Large intestine (tissue), 3 donors: ENCODE measurements around the gene MCM3AP. TPM values are rescaled to one million over a fixed set of nuclear protein-coding genes. Genes with fewer than 3 reads are reported as not detected.

Source experiments
- DNase-seq, 2 donors: peaks; one replicate each; pipeline versions ENCODE4 v3.0.0 to v3.0.0-alpha.2; 2013
- H3K27ac ChIP-seq: one replicate; pipeline ENCODE4 v1.5.1; 2013; ENCODE audit warnings: low read length
- H3K27me3 ChIP-seq: 2 replicates; pipeline ENCODE4 v1.6.1; 2013; ENCODE audit warnings: low read length; ENCODE audit not compliant: control insufficient read depth, insufficient read depth
- H3K36me3 ChIP-seq: 2 replicates; pipeline ENCODE4 v1.6.1; 2013; ENCODE audit warnings: low read length; ENCODE audit not compliant: control insufficient read depth, insufficient read depth
- H3K4me1 ChIP-seq: one replicate; pipeline ENCODE4 v1.6.1; 2013; ENCODE audit warnings: low read length; ENCODE audit not compliant: control insufficient read depth, insufficient read depth
- H3K4me3 ChIP-seq: one replicate; pipeline ENCODE4 v1.5.1; 2013; ENCODE audit warnings: low read length
- H3K9me3 ChIP-seq: one replicate; pipeline ENCODE4 v1.6.1; 2013; ENCODE audit warnings: mild to moderate bottlenecking, low read depth, low read length, moderate library complexity; ENCODE audit not compliant: control insufficient read depth
- WGBS: methylation state at CpG from one replicate; pipeline ENCODE4 v1.1.5; 2013; ENCODE audit warnings: low lambda C conversion rate; ENCODE audit not compliant: insufficient coverage; 5-methylcytosine and 5-hydroxymethylcytosine counted together
- polyA plus RNA-seq: library from polyadenylated mRNA; unstranded; fragments of 120-200 nt; gene quantifications from one replicate; pipeline ENCODE4 v1.2.1, GENCODE V29; 2013

MCM3AP gene
- polyA plus RNA-seq, 1 donor: 77.5 TPM

GRCh38 chr21:46185716-46186115 lies 99.7 kb downstream of the MCM3AP start:
- H3K4me3 ChIP-seq: no peak overlapping the region
- no peak for DNase-seq
- H3K27ac ChIP-seq: no peak overlapping the region
- no peaks in the 10 kb centered on the region for H3K4me1 ChIP-seq
- H3K27me3 ChIP-seq: no peaks in the 10 kb centered on the region
- H3K36me3 ChIP-seq: no peaks in the 10 kb centered on the region
- whole genome bisulfite sequencing: no CpG with 5 or more reads among the region's 7 CpGs
- peaks cover 3% of the 10 kb centered on the region for H3K9me3 ChIP-seq

Other genes starting within 250 kb of the MCM3AP start
- 201 TPM for gene COL6A2, start 187.5 kb downstream of the MCM3AP start, polyA plus RNA-seq
- 61.8 TPM for gene FTCD, start 130.0 kb downstream of the MCM3AP start, polyA plus RNA-seq
- gene SPATC1L, start 101.2 kb downstream of the MCM3AP start, polyA plus RNA-seq: 13.2 TPM
- gene LSS, start 56.8 kb downstream of the MCM3AP start, polyA plus RNA-seq: 33.3 TPM
- gene YBEY, start 731 bp upstream of the MCM3AP start, polyA plus RNA-seq: 22.1 TPM
- 8.7 TPM for gene C21orf58, start 38.3 kb upstream of the MCM3AP start, polyA plus RNA-seq
- gene PCNT, start 38.5 kb upstream of the MCM3AP start, polyA plus RNA-seq: 17.9 TPM
- 53.3 TPM for gene DIP2A, start 173.3 kb upstream of the MCM3AP start, polyA plus RNA-seq